ENCODE measurements around the gene GABRR2.
"Not testable (repeated sequence)": the region's sequence is repeated elsewhere in the genome, so short reads cannot be mapped to it uniquely, and the experiment has no call there.

GABRR2 gene

DNA sequence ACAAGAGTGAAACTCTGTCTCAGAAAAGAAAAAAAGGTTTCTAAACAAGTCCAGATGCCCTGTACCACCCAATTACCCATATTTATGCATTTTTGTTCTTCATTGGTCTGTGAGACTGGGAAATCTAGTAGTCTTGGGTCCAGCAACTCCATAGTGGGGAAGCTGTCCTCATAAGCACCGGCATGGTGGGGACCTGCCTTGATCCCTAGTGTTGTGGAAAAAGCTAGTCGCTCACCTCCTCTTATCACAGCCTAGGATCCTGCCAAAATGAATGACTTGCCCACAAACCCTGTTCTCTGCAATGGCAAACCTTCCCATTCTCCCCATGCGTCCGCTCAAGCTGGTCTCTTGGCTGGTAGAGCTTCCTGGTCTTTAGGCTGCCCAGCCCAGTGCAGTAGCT is 59.7 kb downstream of the GABRR2 start:
- DNase-seq: no peak

DNA sequence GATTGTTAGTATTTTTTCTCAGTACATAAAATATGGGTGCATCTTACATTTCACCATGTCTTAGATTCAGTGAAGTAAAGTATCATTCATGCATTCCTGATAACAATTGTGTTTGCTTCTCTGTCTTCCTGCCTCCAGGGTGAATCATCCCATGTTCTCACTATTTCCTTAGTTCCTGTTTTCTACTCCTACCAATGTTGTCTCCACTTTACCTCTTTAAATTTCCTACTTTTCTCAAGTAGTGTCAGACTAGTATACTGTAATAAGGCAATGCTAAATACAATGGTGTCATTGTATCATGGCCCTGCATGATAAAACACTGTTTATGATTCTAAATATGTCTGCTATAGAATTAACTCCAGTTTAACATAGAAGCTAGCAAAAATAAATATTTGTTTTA is 60.5 kb downstream of the GABRR2 start:
- DNase-seq: no peak

DNA sequence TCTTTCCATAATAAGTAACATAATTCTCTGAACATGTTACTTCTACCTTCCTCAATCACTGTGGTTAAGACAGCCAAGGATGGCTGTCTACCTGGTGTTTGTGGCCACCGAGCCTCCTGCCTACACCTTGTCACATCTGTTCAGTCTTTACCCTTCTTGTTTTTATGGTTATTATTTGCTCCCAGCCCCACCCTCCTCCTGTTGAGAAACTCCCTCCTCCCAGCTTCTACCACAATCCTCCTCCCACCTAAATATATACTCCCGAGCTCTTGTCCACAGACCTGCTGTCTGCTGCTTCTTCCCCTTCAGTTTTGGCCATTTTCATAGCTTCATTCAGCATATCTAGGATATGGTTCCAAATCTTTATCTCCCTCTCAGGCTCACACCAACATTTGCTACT is 62.2 kb downstream of the GABRR2 start:
- DNase-seq: no peak

DNA sequence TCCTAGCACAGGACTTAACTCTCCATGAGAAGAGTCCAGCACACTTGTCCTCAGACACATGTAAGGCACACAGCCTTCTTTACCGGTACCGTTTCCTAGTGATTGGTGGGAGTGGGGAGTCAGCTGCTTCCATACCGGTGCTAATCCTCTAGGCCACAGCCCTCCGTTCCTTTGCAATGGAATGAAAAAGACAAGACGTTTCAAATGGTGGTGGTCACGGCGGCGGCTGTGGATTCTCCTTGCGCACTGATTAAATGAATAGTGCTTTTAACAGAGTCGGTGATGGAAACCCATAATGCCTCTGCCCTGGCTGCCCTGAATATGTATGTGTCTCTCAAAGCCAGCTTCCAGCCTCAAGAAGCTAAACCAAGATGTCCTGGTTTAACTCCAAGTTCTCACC is 63.1 kb downstream of the GABRR2 start:
- no peak for DNase-seq

DNA sequence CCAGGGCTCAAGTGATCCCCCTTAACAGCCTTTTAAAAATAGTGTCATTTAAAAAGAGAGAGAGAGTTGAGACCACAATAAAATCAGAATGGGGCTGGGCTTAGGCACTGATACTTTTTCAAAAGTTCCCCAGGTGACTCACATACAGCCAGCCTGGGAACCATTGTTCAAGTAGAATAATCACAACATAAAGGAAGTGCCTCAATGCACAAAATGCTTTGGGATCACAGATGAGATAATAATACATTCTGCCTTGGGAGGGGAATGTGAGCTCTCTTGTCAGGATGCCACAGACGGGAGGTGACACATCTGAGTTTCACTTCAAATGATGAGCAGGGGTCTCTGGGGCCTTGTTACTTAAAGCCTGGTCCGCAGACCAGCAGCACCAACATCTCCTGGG is 63.9 kb downstream of the GABRR2 start:
- no peak for DNase-seq

DNA sequence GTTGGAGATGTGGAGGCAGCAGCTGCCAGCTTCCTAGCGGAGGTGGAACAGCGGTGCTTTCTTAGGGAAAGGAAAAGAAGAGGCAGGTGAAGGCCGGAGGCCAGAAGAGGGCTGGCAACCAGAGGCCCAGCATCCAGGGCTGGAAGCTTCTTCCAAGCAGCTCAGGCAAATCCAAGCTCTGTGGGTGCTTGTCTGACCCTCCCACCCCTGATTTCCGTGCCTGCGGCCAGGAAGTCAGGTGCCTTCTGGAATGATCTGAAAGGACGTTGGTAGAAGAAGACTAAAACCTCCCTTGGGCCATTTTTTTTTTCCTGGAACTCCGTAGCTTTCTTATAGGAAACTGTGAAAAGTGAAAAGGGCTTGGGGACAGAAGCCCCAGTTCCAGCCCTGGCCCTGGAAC is 64.9 kb downstream of the GABRR2 start:
- DNase-seq: no peak

DNA sequence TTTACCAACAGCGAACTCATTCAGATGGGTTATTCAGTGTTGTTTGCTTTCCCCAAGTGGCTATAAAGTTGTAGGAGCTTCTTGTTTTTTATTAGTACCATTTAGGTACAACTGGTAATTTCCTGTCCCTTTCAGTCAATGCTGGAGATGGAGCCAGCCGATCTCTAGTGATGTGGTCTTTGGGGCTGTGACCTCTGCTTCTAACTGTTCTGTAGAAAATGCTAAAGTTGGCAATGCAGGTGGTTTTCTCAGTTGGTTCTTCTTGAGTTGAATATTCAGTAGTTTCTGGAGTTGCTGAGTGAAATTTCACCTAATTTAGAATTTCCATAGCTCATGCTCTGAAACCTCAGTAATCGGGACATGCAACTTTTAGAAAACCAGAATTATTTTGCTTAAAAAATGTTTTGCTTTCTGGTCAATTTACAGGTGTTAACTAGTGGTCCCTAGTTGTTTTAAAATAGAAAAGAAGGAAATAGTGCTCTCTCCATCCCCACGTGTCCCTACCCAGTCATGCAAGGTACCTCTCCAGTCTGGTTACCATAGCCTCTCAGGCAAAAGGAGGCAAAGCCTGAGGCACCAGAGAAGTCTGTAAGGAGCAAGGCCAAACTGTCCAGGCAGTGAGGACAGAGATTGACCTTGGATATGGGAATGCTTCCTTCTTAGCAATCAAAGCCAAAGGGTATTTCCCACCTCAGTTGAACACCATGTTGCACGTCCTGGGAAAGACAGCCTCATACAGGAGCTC is 70.7 kb downstream of the GABRR2 start:
- DNase-seq: no peak

DNA sequence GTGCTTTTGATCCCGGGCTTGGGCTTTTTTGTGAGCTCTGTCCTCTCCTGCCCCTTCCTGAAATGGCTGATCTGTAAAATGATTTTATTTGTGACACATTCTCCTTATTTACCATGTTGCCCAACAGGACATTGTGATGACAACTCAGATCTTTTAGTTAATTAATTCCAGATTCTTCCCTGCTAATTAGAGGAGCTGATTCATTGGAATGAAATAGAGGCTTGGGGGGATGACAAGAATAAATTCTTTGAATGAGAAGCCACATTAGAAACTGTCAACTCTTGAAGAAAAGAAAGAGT is 71.8 kb downstream of the GABRR2 start:
- DNase-seq: no peak

DNA sequence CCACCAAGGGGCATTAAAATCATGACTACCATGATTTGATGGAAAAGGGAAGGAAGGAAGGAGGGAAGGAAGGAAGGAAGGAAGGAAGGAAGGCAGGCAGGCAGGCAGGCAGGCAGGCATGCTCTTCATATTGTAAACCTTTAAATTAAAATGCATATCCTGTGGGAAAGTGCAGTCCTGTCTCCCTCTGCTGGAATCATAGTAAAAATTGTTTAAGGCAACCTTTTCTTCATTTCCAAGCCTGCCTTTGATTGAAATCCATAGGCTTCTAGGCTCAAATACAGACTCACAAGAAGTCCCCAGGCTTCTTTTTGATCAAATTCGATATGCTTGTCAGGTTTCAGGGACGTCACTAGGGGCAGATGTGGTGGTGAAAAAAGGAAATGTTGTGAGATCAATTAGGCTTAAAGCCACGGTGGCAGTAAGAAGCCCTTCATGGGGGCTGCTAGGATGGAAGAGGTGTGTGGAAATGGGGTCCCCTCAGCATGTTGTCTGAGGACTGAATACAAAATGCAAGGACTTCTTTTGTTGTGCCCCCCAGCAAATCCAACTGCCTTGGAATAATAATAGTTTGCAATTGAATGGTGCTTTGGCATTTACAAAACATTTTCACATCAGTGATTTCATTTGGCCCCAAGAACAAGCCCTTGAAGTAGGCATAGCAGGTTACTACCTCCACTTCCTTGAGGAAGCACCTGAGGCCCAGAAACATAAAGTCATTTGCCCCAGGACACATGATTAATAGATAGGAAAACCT is 72.3 kb downstream of the GABRR2 start:
- no peak for DNase-seq

DNA sequence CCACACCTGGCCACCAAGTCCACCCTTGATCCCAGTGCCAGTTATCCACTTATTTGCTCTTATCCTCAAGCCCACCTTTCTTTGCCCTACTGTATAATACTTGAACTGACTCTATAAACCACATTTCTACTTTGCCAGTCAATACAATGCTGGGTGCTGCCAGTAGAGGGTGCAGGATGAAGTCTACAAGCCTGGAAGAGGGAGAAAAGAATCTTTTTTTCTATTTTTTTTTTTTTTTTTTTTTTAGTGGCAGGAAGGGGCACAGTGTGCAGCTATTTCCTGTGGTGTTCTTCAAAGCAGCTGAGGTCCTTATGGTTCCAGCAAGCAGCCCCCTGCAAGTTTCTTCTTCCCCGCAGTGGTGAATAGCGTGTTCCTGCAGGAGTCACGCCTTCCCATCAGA is 75.8 kb downstream of the GABRR2 start:
- DNase-seq: no peak

DNA sequence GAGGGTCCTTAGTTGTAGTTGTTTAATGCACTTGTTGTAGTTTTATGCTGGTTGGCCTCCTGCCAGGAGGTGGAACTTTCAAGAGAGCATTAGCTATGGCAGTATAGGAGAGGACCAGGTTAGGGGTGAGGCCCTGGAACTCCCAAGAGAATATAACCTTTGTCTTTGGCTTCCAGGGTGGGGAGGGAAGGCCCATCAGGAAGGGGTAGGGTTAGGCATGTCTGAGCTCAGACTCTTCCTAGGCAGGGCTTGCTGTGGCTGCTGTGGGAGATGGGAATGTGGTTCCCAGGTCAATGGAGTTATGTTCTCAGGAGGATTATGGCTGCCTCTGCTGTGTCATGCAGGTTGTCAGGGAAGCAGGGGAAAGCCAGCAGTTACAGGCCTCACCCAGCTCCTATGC is 77.9 kb downstream of the GABRR2 start:
- DNase-seq: no peak

DNA sequence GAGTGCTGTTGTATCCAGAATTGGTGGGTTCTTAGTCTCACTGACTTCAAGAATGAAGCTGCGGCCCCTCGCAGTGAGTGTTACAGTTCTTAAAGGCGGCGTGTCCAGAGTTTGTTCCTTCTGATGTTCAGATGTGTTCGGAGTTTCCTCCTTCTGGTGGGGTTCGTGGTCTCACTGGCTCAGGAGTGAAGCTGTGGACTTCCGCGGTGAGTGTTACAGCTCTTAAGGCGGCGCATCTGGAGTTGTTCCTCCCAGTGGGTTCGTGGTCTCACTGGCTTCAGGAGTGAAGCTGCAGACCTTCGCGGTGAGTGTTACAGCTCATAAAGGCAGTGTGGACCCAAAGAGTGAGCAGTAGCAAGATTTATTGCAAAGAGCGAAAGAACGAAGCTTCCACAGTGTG is 81.5 kb downstream of the GABRR2 start:
- DNase-seq: not testable (repeated sequence)

DNA sequence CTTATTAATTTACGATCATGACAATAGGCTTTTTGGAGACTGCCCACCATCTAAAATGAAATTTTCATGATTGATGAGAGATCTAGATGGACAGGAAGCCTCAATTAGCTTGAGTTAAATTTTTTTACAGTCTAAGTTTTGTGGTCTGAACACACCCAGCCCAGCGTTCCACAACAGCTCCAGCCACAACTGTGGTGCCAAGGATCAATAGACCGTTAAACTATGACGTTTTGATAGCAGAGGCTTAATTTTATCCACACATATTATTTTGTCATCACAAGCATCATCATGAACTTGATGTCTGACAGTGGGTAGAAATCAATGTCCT is 92.4 kb downstream of the GABRR2 start:
- DNase-seq: no peak

DNA sequence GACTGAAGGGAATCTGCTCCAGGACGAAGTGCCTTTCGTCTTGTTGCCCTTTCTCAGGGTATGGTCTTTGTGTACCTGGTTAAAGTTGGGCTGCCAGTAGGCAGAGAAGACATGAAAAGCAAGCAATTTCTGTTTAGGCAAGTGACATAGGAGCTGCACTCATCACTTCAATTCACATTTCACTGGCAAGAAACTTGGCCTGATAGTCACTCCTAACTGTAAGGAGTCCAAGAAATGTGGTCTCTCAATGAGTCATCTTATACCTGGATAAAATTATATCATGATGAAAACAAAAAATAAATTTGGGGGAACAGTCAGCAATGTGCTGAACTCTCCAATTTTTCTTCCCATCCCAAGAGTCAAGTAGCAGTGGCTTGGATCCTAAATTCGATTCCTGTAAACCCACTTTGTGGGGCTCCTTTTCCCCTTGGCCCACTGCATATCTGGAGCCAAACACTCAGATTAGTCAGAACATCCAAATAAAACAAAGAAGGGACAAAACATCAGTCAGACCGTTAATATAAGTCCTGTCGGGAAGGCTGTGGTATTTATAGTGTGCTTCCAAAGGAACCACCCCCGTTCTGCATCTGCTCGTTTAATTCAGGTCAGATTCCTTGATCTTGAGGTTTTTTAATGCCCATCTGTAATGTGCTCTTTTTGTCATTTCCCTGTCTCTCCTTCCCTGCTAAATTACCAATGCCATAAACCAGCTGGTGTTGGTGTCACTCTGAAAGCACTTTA is 93.0 kb downstream of the GABRR2 start:
- DNase-seq: no peak

DNA sequence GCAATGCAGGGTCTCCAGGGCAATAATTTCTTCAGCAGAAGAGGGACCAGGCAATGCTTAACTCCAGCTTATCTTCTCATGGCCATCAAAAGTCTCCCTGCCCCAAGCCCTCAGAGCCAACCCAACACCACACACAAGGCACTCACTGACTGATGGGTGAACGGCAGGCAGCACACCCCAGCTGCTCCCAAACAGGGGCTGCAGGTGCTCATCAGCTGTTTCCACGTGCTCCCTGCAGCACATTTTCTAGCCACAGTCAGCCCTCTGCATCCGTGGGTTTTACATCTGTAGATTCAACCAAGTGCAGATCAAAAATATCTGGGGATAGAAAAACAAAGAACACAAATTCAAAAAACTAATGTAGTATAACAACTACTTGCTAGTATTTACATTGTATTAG is 94.0 kb downstream of the GABRR2 start:
- DNase-seq: no peak

DNA sequence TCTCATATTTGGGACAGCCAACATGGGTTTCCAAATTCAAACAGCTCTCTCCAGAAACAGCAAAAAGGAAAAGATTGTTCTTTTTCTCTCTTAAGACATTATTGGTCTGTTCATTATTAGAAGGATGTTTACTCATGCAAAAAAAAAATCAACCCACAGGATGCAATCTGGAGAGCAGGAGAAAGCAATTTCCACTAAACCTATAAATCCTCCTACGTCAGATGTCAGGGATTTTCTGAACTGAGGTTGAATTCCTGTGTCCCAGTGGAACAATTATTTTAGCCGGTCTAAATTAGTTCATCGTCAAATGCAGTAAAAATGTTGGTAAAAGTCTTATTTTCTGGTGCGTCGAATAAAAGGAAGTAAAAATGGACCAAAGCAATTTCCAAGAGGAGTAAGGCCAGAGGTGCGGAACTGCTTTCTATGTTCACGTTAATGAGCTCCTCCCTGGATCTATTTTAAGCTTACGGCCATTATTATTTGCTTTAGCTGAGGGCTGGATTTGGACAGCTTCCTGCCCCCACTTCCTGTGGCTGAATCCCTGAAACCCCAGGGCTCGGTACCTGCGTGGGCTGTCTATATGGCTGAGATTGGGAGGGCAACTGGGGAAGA is 97.7 kb downstream of the GABRR2 start, which contains the start of gene GABRR1:
Gene GABRR1 (minus strand): TSS at position 60 of the 612 bp plus-strand sequence. CDS start 36 bp downstream, at position 24.
- DNase-seq: no peak

DNA sequence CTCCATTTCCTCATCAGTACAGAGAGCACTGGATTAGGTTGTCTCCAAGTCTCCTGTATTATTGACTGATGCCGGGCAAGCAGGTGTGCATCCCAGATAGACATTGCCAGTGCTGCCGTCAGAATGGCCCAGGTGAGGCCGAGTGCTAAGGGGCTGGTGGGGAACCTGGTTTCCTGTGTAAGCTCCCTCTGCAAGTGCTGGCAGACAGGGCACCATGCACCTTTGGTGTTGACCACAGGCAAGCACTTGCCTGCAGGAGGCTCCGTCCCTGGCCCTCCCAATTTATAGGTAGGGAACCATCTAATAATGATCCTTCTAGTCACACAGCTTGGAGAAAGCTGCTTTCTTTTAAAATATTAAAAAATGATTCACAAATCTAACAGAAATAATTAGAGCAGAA is 98.7 kb downstream of the GABRR2 start:
- no peak for DNase-seq

DNA sequence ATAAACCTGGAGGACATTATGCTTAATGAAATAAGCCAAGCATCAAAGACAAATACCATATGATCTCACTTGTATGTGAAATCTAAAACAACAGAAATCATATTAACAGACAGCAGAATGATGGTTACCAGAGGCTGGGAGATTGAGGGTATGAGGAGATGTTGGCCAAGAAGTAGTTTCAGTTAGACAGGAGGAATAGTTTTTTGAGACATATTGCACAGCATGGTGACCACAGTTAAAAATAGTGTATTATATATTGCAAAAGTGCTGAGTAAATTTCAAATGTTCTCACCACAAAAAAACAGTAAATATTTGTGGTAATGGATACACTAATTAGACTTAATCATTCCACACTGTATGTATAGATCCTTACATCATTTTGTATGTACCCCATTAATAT is 99.7 kb downstream of the GABRR2 start:
- DNase-seq: no peak

DNA sequence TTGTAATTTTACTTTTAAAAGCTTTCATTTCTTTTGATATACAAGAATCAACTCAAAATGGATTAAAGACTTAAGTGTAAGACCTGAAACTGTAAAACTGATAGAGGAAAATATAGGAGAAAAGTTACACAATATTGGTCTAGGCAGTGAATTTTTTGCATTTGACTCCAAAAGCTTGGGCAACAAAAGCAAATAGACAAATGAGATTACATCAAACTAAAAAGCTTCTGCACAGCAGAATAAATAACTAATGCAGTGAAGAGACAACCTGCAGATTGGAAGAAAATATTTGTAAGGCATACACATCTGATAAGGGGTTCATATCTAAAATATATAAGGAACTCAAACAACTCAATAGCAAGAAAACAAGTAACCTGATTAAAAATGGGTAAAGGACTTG is 100.9 kb downstream of the GABRR2 start:
- DNase-seq: no peak

DNA sequence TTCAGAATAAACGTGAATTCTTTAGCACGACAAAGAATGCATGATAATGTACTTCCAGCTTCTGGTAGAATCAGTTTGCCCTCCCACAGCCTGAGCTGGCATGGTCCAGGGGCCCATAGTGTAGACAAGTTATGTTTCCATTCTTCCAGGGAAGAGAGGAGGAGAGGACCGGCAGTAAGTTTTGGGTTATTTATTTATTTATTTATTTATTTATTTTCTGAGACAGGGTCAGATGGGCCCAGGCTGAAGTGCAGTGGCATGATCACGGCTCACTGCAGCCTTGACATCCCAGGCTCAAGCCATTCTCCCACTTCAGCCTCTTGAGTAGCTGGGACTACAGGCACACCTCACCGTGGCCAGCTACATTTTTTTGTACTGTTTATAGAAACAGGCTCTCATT is 102.6 kb downstream of the GABRR2 start:
- DNase-seq: no peak

DNA sequence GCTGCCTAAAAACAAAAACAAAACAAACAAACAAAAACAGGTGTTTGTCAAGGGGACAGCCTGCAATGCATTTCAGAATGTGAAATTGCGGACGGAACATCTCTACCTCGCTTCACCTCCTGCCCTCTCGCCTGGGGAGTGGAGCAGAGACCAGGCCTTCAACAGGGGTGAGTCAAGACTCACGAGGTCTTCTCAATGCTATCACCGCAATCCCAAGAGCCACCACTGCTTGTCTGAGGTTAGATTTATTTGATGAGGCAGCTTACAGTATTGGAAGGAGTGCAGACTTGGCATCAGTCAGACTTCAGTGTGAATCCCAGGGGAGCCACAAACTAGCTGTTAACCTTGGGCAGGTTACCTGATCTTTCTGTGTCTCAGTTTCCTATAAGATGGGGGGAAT is 105.6 kb downstream of the GABRR2 start:
- DNase-seq: no peak

DNA sequence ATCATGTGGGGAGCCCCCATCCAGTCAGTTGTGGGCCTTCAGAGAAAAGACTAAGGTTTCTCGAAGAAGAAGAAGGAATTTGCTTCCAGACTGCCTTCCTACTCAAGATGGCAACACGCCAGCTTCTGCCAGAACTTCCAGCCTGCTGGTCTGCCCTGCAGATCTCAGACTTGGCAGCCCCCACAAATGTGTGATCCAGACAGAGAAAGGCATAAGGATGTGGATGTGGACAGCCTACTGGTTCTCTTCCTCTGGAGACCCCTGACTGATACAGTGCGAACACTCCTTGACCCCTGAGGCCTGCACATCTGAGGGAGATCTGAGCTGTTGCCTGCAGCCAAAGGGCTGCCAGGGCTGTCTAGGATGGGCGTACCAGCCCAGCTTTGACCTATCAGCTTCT is 106.5 kb downstream of the GABRR2 start:
- no peak for DNase-seq

Measured in cortex of kidney (tissue), 1 donor.